OCI-LY1 (cell line): ENCODE measurements around the gene ZNF212.

Experiments used
- H2AFZ ChIP-seq: fragments of 200-600 bp; sonication (generic), shearing (Covaris generic); 2 replicates; pipeline ENCODE4 v1.6.0; 2014; ENCODE audit warnings: antibody characterized with exemption, mild to moderate bottlenecking, low read length
- H3F3A ChIP-seq: fragments of 200-600 bp; sonication (generic), shearing (Covaris generic); 2 replicates; pipeline ENCODE4 v1.6.0; 2014; ENCODE audit warnings: mild to moderate bottlenecking, antibody characterized with exemption, low read length, moderate library complexity; ENCODE audit not compliant: insufficient read depth
- H3K27ac ChIP-seq: fragments of 200-600 bp; sonication (generic); 2 replicates; pipeline ENCODE4 v1.5.1; 2014; ENCODE audit warnings: low read length, mixed run types, mild to moderate bottlenecking, low read depth; ENCODE audit not compliant: poor library complexity, severe bottlenecking
- H3K27me3 ChIP-seq: fragments of 200-600 bp; sonication (generic); 2 replicates; pipeline ENCODE4 v1.6.0; 2014; ENCODE audit warnings: antibody characterized with exemption, mild to moderate bottlenecking, low read length, moderate library complexity; ENCODE audit not compliant: insufficient read depth
- H3K36me3 ChIP-seq: fragments of 200-600 bp; sonication (generic); 2 replicates; pipeline ENCODE4 v1.6.1; 2014; ENCODE audit warnings: mild to moderate bottlenecking, antibody characterized with exemption, low read length, moderate library complexity, mixed read lengths; ENCODE audit not compliant: insufficient read depth
- H3K4me1 ChIP-seq: fragments of 200-600 bp; sonication (generic); 2 replicates; pipeline ENCODE4 v1.5.1; 2014; ENCODE audit warnings: mild to moderate bottlenecking, low read length, moderate library complexity; ENCODE audit not compliant: insufficient read depth, severe bottlenecking
- H3K4me2 ChIP-seq: fragments of 200-600 bp; sonication (generic), shearing (Covaris generic); 2 replicates; pipeline ENCODE4 v1.6.1; 2014; ENCODE audit warnings: low read length
- H3K4me3 ChIP-seq: fragments of 200-600 bp; sonication (generic); 2 replicates; pipeline ENCODE4 v1.5.1; 2014; ENCODE audit warnings: low read length, low read depth, mild to moderate bottlenecking, mixed read lengths; ENCODE audit not compliant: poor library complexity, severe bottlenecking
- H3K79me2 ChIP-seq: fragments of 200-600 bp; shearing (Covaris generic); 2 replicates; pipeline ENCODE4 v1.6.1; 2016; ENCODE audit warnings: mixed run types, low read length, mixed read lengths; ENCODE audit not compliant: insufficient read depth
- H3K9ac ChIP-seq: fragments of 200-600 bp; sonication (generic), shearing (Covaris generic); 2 replicates; pipeline ENCODE4 v1.6.1; 2014; ENCODE audit warnings: mild to moderate bottlenecking, low read length, mixed read lengths
- H3K9me2 ChIP-seq: fragments of 200-600 bp; sonication (generic), shearing (Covaris generic); 2 replicates; pipeline ENCODE4 v1.6.1; 2014; ENCODE audit warnings: low read depth, mild to moderate bottlenecking, low read length, mixed read lengths
- H3K9me3 ChIP-seq: fragments of 200-600 bp; shearing (Covaris generic); 2 replicates; pipeline ENCODE4 v1.6.1; 2014; ENCODE audit warnings: low read length, mixed read lengths
- H4K20me1 ChIP-seq: fragments of 200-600 bp; sonication (generic), shearing (Covaris generic); 2 replicates; pipeline ENCODE4 v1.6.0; 2016; ENCODE audit warnings: mild to moderate bottlenecking, low read length; ENCODE audit not compliant: insufficient read depth
- EZH2 ChIP-seq: fragments of 200-600 bp; sonication (generic), shearing (Covaris generic); IDR thresholded peaks from 2 replicates; pipeline ENCODE4 v1.8.0; 2017; ENCODE audit warnings: borderline replicate concordance, mixed run types, mild to moderate bottlenecking, antibody characterized with exemption, low read length, moderate library complexity, mixed read lengths
- TF ChIP-seq, protein P1 (sequence below): fragments of 200-600 bp; sonication (generic), shearing (Covaris generic); IDR thresholded peaks from 2 replicates; pipeline ENCODE4 v1.5.1; 2017; ENCODE audit warnings: mild to moderate bottlenecking, antibody characterized with exemption, low read length, moderate library complexity, mixed read lengths

The ZNF212 gene

DNA sequence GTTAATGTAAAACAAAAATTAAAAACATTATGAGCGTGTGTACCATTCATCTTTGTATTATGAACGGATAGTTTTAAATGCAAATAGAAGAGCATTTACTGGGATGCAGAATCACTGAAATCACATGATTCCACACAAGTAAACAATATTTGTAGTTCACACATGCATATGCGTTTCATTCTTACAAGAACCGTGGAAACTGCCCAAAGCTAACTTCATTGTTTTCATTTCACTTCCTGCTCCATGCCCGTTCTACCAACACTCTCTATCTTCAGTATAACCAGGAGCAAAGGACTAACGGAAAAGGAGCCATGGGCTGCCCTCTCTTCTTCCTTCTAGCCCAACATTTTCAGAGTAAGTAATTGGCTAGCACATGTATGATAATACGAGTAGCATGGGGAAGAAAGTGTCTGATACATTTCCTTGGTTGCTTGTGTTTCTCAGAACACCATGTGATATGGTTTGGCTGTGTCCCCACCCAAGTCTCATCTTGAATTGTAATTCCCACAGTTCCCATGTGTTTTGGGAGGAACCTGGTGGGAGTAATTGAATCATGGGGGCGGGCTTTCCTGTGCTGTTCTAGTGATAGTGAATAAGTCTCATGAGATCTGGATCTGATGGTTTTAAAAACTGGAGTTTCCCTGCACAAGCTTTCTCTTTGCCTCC lies 61.3 kb downstream of the ZNF212 start:
- H3K27me3 ChIP-seq: peaks cover 7% of the 10 kb centered on the region; the same call in 1 of the 2 replicates
- no peaks in the 10 kb centered on the region; the same call in 1 of the 2 replicates for H3K36me3 ChIP-seq
- no peaks in the 10 kb centered on the region; the same call in 1 of the 2 replicates for H3K9me3 ChIP-seq
- no peaks in the 10 kb centered on the region for H4K20me1 ChIP-seq
- H3K9ac ChIP-seq: no peak overlapping the region
- TF ChIP-seq EZH2: no peak
- TF ChIP-seq, protein P1, sequence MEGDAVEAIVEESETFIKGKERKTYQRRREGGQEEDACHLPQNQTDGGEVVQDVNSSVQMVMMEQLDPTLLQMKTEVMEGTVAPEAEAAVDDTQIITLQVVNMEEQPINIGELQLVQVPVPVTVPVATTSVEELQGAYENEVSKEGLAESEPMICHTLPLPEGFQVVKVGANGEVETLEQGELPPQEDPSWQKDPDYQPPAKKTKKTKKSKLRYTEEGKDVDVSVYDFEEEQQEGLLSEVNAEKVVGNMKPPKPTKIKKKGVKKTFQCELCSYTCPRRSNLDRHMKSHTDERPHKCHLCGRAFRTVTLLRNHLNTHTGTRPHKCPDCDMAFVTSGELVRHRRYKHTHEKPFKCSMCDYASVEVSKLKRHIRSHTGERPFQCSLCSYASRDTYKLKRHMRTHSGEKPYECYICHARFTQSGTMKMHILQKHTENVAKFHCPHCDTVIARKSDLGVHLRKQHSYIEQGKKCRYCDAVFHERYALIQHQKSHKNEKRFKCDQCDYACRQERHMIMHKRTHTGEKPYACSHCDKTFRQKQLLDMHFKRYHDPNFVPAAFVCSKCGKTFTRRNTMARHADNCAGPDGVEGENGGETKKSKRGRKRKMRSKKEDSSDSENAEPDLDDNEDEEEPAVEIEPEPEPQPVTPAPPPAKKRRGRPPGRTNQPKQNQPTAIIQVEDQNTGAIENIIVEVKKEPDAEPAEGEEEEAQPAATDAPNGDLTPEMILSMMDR: no peak
- H3F3A ChIP-seq: no peaks in the 10 kb centered on the region
- no peak overlapping the region for H3K4me3 ChIP-seq
- no peak overlapping the region for H3K27ac ChIP-seq
- H3K79me2 ChIP-seq: no peaks in the 10 kb centered on the region
- no peaks in the 10 kb centered on the region for H3K9me2 ChIP-seq
- H3K4me2 ChIP-seq: no peak overlapping the region
- peaks cover 3% of the 10 kb centered on the region for H3K4me1 ChIP-seq
- H2AFZ ChIP-seq: no peak overlapping the region

DNA sequence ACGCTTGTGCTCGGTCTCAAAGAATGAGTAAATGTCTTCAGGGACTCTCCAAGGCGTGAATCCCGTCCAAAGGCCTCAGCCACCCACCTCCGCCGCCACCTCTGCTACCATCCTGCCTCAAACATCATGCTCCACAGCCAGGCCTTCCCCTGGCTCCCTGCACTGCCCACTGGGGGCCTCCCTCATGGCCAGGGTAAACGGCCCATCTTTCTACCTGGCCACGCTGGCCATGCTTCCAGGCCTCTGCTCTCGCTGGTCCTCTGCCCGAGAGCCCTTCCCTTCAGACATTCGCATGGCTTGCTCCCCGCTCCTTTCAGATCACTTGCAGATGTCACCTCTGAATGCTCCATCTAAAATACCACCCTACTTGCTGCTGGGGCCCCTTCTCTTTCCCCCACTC lies 62.8 kb downstream of the ZNF212 start:
- Histone ChIP-seq H3K27ac (no peak overlapping the region), H3K36me3 (no peaks in the 10 kb centered on the region; the same call in 1 of the 2 replicates), H3K4me3 (no peak overlapping the region), H3K9me3 (no peaks in the 10 kb centered on the region; the same call in 1 of the 2 replicates), H3K27me3 (peaks cover 7% of the 10 kb centered on the region; the same call in 1 of the 2 replicates), H3K79me2 (no peaks in the 10 kb centered on the region), H3K4me2 (no peak overlapping the region), H2AFZ (no peak overlapping the region), H3K9ac (no peak overlapping the region), H3F3A (no peaks in the 10 kb centered on the region), H3K4me1 (peaks cover 3% of the 10 kb centered on the region), H3K9me2 (no peaks in the 10 kb centered on the region), H4K20me1 (no peaks in the 10 kb centered on the region)
- TF ChIP-seq, protein P1: no peak
- TF ChIP-seq EZH2: no peak

DNA sequence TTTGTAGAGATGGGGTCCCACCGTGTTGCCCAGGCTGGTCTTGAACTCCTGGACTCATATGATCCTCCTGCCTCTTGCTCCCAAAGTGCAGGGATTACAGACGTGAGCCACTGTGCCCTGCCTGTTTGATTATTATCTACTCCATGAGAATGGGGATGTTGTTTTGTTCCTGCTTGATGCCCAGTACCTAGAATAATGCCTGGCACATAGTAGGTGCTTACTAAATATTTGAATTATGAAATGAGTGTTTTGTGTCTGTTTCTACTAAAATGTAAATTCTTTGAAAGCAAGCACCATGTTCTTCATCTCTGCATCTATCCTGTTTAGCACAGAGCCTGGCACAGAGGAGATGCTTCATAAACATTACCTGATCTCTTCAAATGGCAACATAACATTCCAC lies 63.4 kb downstream of the ZNF212 start:
- no peak overlapping the region for H3K9ac ChIP-seq
- H3K27ac ChIP-seq: no peak overlapping the region
- no peak for TF ChIP-seq EZH2
- TF ChIP-seq, protein P1: no peak
- H2AFZ ChIP-seq: no peak overlapping the region
- no peak overlapping the region for H3K4me2 ChIP-seq
- H3K9me2 ChIP-seq: no peaks in the 10 kb centered on the region
- no peaks in the 10 kb centered on the region for H3K79me2 ChIP-seq
- peaks cover 7% of the 10 kb centered on the region; the same call in 1 of the 2 replicates for H3K27me3 ChIP-seq
- peaks cover 3% of the 10 kb centered on the region for H3K4me1 ChIP-seq
- no peaks in the 10 kb centered on the region for H3F3A ChIP-seq
- no peaks in the 10 kb centered on the region for H4K20me1 ChIP-seq
- H3K4me3 ChIP-seq: no peak overlapping the region
- H3K36me3 ChIP-seq: no peaks in the 10 kb centered on the region; the same call in 1 of the 2 replicates
- H3K9me3 ChIP-seq: no peaks in the 10 kb centered on the region; the same call in 1 of the 2 replicates
